22Rv1 (cell line): ENCODE measurements around the gene CHCHD4.

Source experiments
- H3K27ac ChIP-seq: fragments of 450-650 bp; 2 replicates; pipeline ENCODE4 v1.5.1; 2017
- ZFX ChIP-seq: fragments of 450-650 bp; IDR thresholded peaks from 2 replicates; pipeline ENCODE4 v1.6.1; 2017; ENCODE audit warnings: antibody characterized with exemption, borderline replicate concordance
- TF ChIP-seq, protein P1 (sequence below): fragments of 450-650 bp; IDR thresholded peaks from 2 replicates; pipeline ENCODE4 v1.5.1; 2017; ENCODE audit warnings: mild to moderate bottlenecking

Gene CHCHD4

GRCh38 chr3:14154276-14154675, 29.6 kb upstream of the CHCHD4 start:
- TF ChIP-seq ZFX = no peak
- TF ChIP-seq, protein P1, sequence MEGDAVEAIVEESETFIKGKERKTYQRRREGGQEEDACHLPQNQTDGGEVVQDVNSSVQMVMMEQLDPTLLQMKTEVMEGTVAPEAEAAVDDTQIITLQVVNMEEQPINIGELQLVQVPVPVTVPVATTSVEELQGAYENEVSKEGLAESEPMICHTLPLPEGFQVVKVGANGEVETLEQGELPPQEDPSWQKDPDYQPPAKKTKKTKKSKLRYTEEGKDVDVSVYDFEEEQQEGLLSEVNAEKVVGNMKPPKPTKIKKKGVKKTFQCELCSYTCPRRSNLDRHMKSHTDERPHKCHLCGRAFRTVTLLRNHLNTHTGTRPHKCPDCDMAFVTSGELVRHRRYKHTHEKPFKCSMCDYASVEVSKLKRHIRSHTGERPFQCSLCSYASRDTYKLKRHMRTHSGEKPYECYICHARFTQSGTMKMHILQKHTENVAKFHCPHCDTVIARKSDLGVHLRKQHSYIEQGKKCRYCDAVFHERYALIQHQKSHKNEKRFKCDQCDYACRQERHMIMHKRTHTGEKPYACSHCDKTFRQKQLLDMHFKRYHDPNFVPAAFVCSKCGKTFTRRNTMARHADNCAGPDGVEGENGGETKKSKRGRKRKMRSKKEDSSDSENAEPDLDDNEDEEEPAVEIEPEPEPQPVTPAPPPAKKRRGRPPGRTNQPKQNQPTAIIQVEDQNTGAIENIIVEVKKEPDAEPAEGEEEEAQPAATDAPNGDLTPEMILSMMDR = no peak
- no peak overlapping the region for H3K27ac ChIP-seq

GRCh38 chr3:14153663-14154062, 29.0 kb upstream of the CHCHD4 start:
- H3K27ac ChIP-seq = no peak overlapping the region
- TF ChIP-seq, protein P1 = no peak
- no peak for TF ChIP-seq ZFX

DNA sequence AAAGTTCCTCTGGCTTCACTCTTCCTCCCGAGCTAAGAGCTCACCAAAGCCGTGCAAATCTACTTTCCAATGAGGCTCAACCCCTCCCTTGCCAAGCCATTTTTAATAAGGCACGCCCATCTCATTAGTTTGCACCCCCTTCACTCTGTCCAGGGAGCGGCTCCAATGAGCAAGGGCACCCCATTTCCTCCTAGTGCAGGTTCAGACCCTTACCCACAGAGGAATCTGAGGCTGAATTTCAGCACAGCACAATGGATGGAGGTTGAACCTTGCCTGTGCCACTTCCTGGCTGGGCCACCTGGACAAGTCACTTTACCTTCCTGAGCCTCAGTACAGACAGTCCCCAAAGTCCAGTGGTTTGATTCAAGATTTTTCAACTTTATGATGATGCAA, 28.3 kb upstream of the CHCHD4 start:
- TF ChIP-seq, protein P1 = peak; percentile 0; the same call in 1 of the 2 replicates
- no peak for TF ChIP-seq ZFX
- H3K27ac ChIP-seq = no peak overlapping the region

- TF ChIP-seq, protein P1 = peak; percentile 24
- TF ChIP-seq ZFX = no peak
- H3K27ac ChIP-seq = no peak overlapping the region
These were observed 27.7 kb upstream of the CHCHD4 start for GRCh38 chr3:14152233-14152962.

- no peak overlapping the region for H3K27ac ChIP-seq
- TF ChIP-seq, protein P1 = no peak
- TF ChIP-seq ZFX = no peak
These were observed 26.9 kb upstream of the CHCHD4 start for GRCh38 chr3:14151471-14152083.

DNA sequence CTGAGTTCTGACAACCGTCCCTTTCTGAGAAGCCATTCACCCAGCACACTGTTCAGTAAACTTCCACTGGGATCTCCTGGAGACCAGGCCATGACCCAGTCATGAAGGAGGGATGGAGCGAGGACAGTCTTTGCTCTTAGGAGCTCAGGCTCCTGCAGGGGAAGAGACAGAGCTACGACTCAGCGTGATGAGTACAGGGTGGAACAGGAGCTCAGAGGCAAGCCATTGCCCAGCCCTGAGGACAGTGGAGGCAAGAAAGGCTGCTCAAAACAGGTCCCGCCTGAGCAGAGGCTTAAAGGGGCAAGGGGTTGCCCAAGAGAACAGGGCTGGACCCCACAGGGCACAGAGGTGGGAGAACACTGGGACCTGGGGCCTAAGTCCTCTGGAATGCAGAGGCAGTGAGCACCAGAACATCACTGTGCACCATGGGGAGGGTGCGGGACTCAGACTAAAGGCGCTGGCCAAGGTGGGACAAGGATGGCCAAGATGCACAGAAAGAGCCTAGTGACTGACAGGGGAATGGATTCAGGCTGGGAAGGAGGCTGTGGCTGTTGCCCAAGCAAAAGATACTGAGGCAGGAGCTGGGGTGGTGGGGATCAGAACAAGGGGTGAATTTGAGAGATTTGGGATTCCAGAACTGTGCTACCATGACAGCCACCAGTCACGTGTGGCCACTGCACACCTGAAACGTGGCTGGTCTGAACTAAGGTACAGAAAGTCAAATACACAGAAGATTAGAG, 26.0 kb upstream of the CHCHD4 start:
- TF ChIP-seq, protein P1 = no peak
- TF ChIP-seq ZFX = no peak
- H3K27ac ChIP-seq = no peak overlapping the region
